ENCODE measurements around the gene CLPTM1.
"Not testable (repeated sequence)": the region's sequence is repeated elsewhere in the genome, so short reads cannot be mapped to it uniquely, and the experiment has no call there.

CLPTM1 gene

GRCh38 chr19:44943801-44944249 lies 11.4 kb upstream of the CLPTM1 start:
- DNase-seq (ENCODE audit: low spot score), result peak; percentile 77

GRCh38 chr19:44947041-44947581 lies 8.1 kb upstream of the CLPTM1 start:
- DNase-seq (ENCODE audit: low spot score), result no peak

GRCh38 chr19:44948237-44948636 lies 6.9 kb upstream of the CLPTM1 start:
- DNase-seq (ENCODE audit: low spot score), result no peak

- no peak for DNase-seq (ENCODE audit: low spot score)
Observed at GRCh38 chr19:44948763-44949374, 6.3 kb upstream of the CLPTM1 start.

GRCh38 chr19:44949550-44949949 lies 5.6 kb upstream of the CLPTM1 start:
- DNase-seq (ENCODE audit: low spot score), result no peak

- peak; percentile 82 for DNase-seq (ENCODE audit: low spot score)
Observed at GRCh38 chr19:44951179-44952159, 3.7 kb upstream of the CLPTM1 start.

- DNase-seq (ENCODE audit: low spot score), result no peak
Observed at GRCh38 chr19:44954278-44954648, 917 bp upstream of the CLPTM1 start.

- no peak for DNase-seq (ENCODE audit: low spot score)
Observed at GRCh38 chr19:44955505-44956439, 592 bp downstream of the CLPTM1 start.

- DNase-seq (ENCODE audit: low spot score), result no peak
Observed at GRCh38 chr19:44957526-44957925, 2.3 kb downstream of the CLPTM1 start.

GRCh38 chr19:44958090-44958489 lies 2.9 kb downstream of the CLPTM1 start:
- DNase-seq (ENCODE audit: low spot score), result no peak

GRCh38 chr19:44959691-44960090 lies 4.5 kb downstream of the CLPTM1 start:
- DNase-seq (ENCODE audit: low spot score), result no peak

GRCh38 chr19:44960906-44961728 lies 5.9 kb downstream of the CLPTM1 start:
- DNase-seq (ENCODE audit: low spot score), result peak; percentile 64

GRCh38 chr19:44961821-44962220 lies 6.6 kb downstream of the CLPTM1 start:
- no peak for DNase-seq (ENCODE audit: low spot score)

GRCh38 chr19:44968118-44968517 lies 12.9 kb downstream of the CLPTM1 start:
- DNase-seq (ENCODE audit: low spot score), result no peak

- no peak for DNase-seq (ENCODE audit: low spot score)
Observed at GRCh38 chr19:44968670-44969069, 13.5 kb downstream of the CLPTM1 start.

GRCh38 chr19:44969437-44969836 lies 14.3 kb downstream of the CLPTM1 start:
- no peak for DNase-seq (ENCODE audit: low spot score)

GRCh38 chr19:44971451-44971850 lies 16.3 kb downstream of the CLPTM1 start:
- not testable (repeated sequence) for DNase-seq (ENCODE audit: low spot score)

GRCh38 chr19:44972802-44973201 lies 17.6 kb downstream of the CLPTM1 start:
- DNase-seq (ENCODE audit: low spot score), result no peak

- DNase-seq (ENCODE audit: low spot score), result no peak
Observed at GRCh38 chr19:44973982-44974735, 19.0 kb downstream of the CLPTM1 start.

GRCh38 chr19:44974857-44975256 lies 19.7 kb downstream of the CLPTM1 start:
- no peak for DNase-seq (ENCODE audit: low spot score)

Data from germinal center (tissue), 1 donor.